ENCODE measurements around the gene HSD17B4.
"Not testable (repeated sequence)": the region's sequence is repeated elsewhere in the genome, so short reads cannot be mapped to it uniquely, and the experiment has no call there.

Gene HSD17B4

GRCh38 chr5:119465640-119466039, 13.3 kb downstream of the HSD17B4 start:
- H3K27ac ChIP-seq = no peak overlapping the region
- TF ChIP-seq CTCF (IDR thresholded peaks at IDR 0.05) = no peak
- no peak for TF ChIP-seq ZFX (IDR thresholded peaks at IDR 0.05; ENCODE audit: borderline replicate concordance)

- no peak overlapping the region for H3K27ac ChIP-seq
Observed at GRCh38 chr5:119468286-119468685, 16.0 kb downstream of the HSD17B4 start.

GRCh38 chr5:119470105-119470763, 17.9 kb downstream of the HSD17B4 start:
- H3K27ac ChIP-seq = no peak overlapping the region
- TF ChIP-seq ZFX (IDR thresholded peaks at IDR 0.05; ENCODE audit: borderline replicate concordance) (no peak), CTCF (IDR thresholded peaks at IDR 0.05) (no peak)

More at GRCh38 chr5:119468286-119468685, 16.0 kb downstream of the HSD17B4 start:
- TF ChIP-seq CTCF (IDR thresholded peaks at IDR 0.05) (no peak), ZFX (IDR thresholded peaks at IDR 0.05; ENCODE audit: borderline replicate concordance) (no peak)

- TF ChIP-seq ZFX (IDR thresholded peaks at IDR 0.05; ENCODE audit: borderline replicate concordance) = no peak
- peak; percentile 79 for TF ChIP-seq CTCF (IDR thresholded peaks at IDR 0.05)
- no peak overlapping the region for H3K27ac ChIP-seq
Observed at GRCh38 chr5:119470851-119471451, 18.7 kb downstream of the HSD17B4 start.

- no peak overlapping the region for H3K27ac ChIP-seq
- TF ChIP-seq CTCF (IDR thresholded peaks at IDR 0.05) (no peak), ZFX (IDR thresholded peaks at IDR 0.05; ENCODE audit: borderline replicate concordance) (no peak)
Observed at GRCh38 chr5:119473241-119473640, 20.9 kb downstream of the HSD17B4 start.

- no peak for TF ChIP-seq CTCF (IDR thresholded peaks at IDR 0.05)
- TF ChIP-seq ZFX (IDR thresholded peaks at IDR 0.05; ENCODE audit: borderline replicate concordance) = no peak
Observed at GRCh38 chr5:119476341-119476740, 24.0 kb downstream of the HSD17B4 start.

GRCh38 chr5:119478781-119479180, 26.5 kb downstream of the HSD17B4 start:
- H3K27ac ChIP-seq = no peak overlapping the region
- no peak for TF ChIP-seq CTCF (IDR thresholded peaks at IDR 0.05)
- no peak for TF ChIP-seq ZFX (IDR thresholded peaks at IDR 0.05; ENCODE audit: borderline replicate concordance)

More at GRCh38 chr5:119476341-119476740, 24.0 kb downstream of the HSD17B4 start:
- no peak overlapping the region for H3K27ac ChIP-seq

- not testable (repeated sequence) for H3K27ac ChIP-seq
Observed at GRCh38 chr5:119480629-119481028, 28.3 kb downstream of the HSD17B4 start.

All from 22Rv1 (cell line).